Myocyte (in vitro differentiated cells): ENCODE data around the gene ZNF714. TPM values are rescaled to one million over a fixed set of nuclear protein-coding genes. Genes with fewer than 3 reads are reported as not detected.

Source experiments
- DNase-seq: peaks from one replicate; pipeline ENCODE4 v3.0.0-alpha.2; 2012; ENCODE audit warnings: low read depth
- polyA plus RNA-seq: library from polyadenylated mRNA; unstranded; fragments of >200 nt; gene quantifications from one replicate; pipeline ENCODE4 v1.2.1, GENCODE V29; 2012; ENCODE audit warnings: missing spikeins
- total RNA-seq: library from RNA; depleted of rRNA; stranded (reverse); fragments of >200 nt; gene quantifications from 2 replicates; pipeline ENCODE4 v1.2.3, GENCODE V29; 2014

ZNF714 gene
- 14.3 and 19.0 TPM in 2 replicates for total RNA-seq
- polyA plus RNA-seq = 15.0 TPM

GRCh38 chr19:21082011-21082975 is at the start of gene ZNF714:
Gene ZNF714, plus strand, starts transcription at chr19:21082203. Its CDS starts 16,066 bp downstream, at chr19:21098269.
- DNase-seq = peak; percentile 98

- DNase-seq = no peak
Observed at GRCh38 chr19:21045028-21045427, 37.0 kb upstream of the ZNF714 start.

GRCh38 chr19:21046489-21046888 is 35.5 kb upstream of the ZNF714 start:
- DNase-seq = no peak

- no peak for DNase-seq
Observed at GRCh38 chr19:21047716-21048115, 34.3 kb upstream of the ZNF714 start.

GRCh38 chr19:21052902-21053301 is 29.1 kb upstream of the ZNF714 start:
- DNase-seq = no peak

GRCh38 chr19:21065336-21065735 is 16.7 kb upstream of the ZNF714 start:
- no peak for DNase-seq

- DNase-seq = peak; percentile 69
Observed at GRCh38 chr19:21084343-21084742, 2.3 kb downstream of the ZNF714 start.

- no peak for DNase-seq
Observed at GRCh38 chr19:21087871-21088270, 5.9 kb downstream of the ZNF714 start.

- peak; percentile 80 for DNase-seq
Observed at GRCh38 chr19:21092109-21092508, 10.1 kb downstream of the ZNF714 start.

GRCh38 chr19:21094347-21095025 is 12.5 kb downstream of the ZNF714 start:
- DNase-seq = peak; percentile 65

- DNase-seq = no peak
Observed at GRCh38 chr19:21098291-21098690, 16.3 kb downstream of the ZNF714 start.

- DNase-seq = no peak
Observed at GRCh38 chr19:21101521-21102242, 19.7 kb downstream of the ZNF714 start.

- peak; percentile 48 for DNase-seq
Observed at GRCh38 chr19:21109116-21109515, 27.1 kb downstream of the ZNF714 start.

GRCh38 chr19:21110183-21110582 is 28.2 kb downstream of the ZNF714 start:
- no peak for DNase-seq

GRCh38 chr19:21115430-21115829 is 33.4 kb downstream of the ZNF714 start:
- DNase-seq = no peak

GRCh38 chr19:21117041-21117907 is 35.3 kb downstream of the ZNF714 start:
- DNase-seq = no peak

- no peak for DNase-seq
Observed at GRCh38 chr19:21126078-21126477, 44.1 kb downstream of the ZNF714 start.

- no peak for DNase-seq
Observed at GRCh38 chr19:21127001-21127400, 45.0 kb downstream of the ZNF714 start.

- no peak for DNase-seq
Observed at GRCh38 chr19:21127898-21128297, 45.9 kb downstream of the ZNF714 start.

GRCh38 chr19:21128901-21129698 is 47.1 kb downstream of the ZNF714 start:
- DNase-seq = no peak
